ENCODE measurements around the gene PFN1.

- TF ChIP-seq CTCF (IDR thresholded peaks at IDR 0.05; ENCODE audit: poor library complexity) (no peak), EZH2phosphoT487 (IDR thresholded peaks at IDR 0.05; ENCODE audit: low read depth, severe bottlenecking, unreplicated experiment) (no peak)
Measured at GRCh38 chr17:4959261-4959965, 11.1 kb upstream of the PFN1 start.
